ENCODE results near the gene ANG. TPM values are rescaled to one million over a fixed set of nuclear protein-coding genes. Genes with fewer than 3 reads are reported as not detected.

Gene ANG
- total RNA-seq, 1 experiment from 2014 or later = 3.2 TPM

GRCh38 chr14:20668969-20669368 lies 19.6 kb upstream of the ANG start:
- Mint-ChIP-seq H3K4me1 (peaks cover 0 to 4% of the 10 kb centered on the region in 2 experiments; a peak in 2 of 4 replicates), H3K27ac (no peak overlapping the region), H3K36me3 (ENCODE audit: insufficient read depth in 1 of 3, low read depth in 3 of 3) (no peaks in the 10 kb centered on the region), H3K9me3 (no peaks in the 10 kb centered on the region; a peak in 1 of 5 replicates), H3K27me3 (ENCODE audit: low read depth) (peaks cover 27% of the 10 kb centered on the region), H3K4me3 (no peak overlapping the region)
- no peak overlapping the region for H2BK20ac ChIP-seq (ENCODE audit: low read depth, low read length, poor library complexity, severe bottlenecking)
- H3K4me1 ChIP-seq (ENCODE audit: insufficient read depth, low read length) = no peaks in the 10 kb centered on the region
- peaks cover 3% of the 10 kb centered on the region for H4K20me1 ChIP-seq (ENCODE audit: control insufficient read depth, insufficient read depth, insufficient read length)
- H3K9me3 ChIP-seq (ENCODE audit: control insufficient read depth, low read depth, low read length) = no peaks in the 10 kb centered on the region
- H3K23ac ChIP-seq (ENCODE audit: insufficient read length, low read depth, low read length) = no peak overlapping the region
- TF ChIP-seq, protein P1, sequence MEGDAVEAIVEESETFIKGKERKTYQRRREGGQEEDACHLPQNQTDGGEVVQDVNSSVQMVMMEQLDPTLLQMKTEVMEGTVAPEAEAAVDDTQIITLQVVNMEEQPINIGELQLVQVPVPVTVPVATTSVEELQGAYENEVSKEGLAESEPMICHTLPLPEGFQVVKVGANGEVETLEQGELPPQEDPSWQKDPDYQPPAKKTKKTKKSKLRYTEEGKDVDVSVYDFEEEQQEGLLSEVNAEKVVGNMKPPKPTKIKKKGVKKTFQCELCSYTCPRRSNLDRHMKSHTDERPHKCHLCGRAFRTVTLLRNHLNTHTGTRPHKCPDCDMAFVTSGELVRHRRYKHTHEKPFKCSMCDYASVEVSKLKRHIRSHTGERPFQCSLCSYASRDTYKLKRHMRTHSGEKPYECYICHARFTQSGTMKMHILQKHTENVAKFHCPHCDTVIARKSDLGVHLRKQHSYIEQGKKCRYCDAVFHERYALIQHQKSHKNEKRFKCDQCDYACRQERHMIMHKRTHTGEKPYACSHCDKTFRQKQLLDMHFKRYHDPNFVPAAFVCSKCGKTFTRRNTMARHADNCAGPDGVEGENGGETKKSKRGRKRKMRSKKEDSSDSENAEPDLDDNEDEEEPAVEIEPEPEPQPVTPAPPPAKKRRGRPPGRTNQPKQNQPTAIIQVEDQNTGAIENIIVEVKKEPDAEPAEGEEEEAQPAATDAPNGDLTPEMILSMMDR (conservative IDR thresholded peaks at IDR 0.05) = no peak
- no CpG with 5 or more reads among the region's 2 CpGs for WGBS (ENCODE audit: extremely low coverage, insufficient read length, low lambda C conversion rate)
- H3K23me2 ChIP-seq (ENCODE audit: insufficient read length, low read depth, low read length, poor library complexity, severe bottlenecking) = no peaks in the 10 kb centered on the region
- H3K27ac ChIP-seq (ENCODE audit: insufficient read length, low read depth, low read length) = no peak overlapping the region
- no peak overlapping the region for H4K5ac ChIP-seq (ENCODE audit: insufficient read length, low read depth, low read length)
- no peaks in the 10 kb centered on the region for H3K27me3 ChIP-seq (ENCODE audit: insufficient read depth, low read length)
- no peak for DNase-seq
- no peak overlapping the region for H3K56ac ChIP-seq (ENCODE audit: insufficient read length, low read depth, low read length)
- no peak overlapping the region for H3T11ph ChIP-seq (ENCODE audit: low read length)
- H4K8ac ChIP-seq (replicated peaks; ENCODE audit: insufficient read length, low read depth, low read length) = no peak overlapping the region
- H2BK12ac ChIP-seq (ENCODE audit: insufficient read length, low read depth, low read length) = no peak overlapping the region
- H2AK5ac ChIP-seq (ENCODE audit: insufficient read length, low read length) = no peak overlapping the region
- H2AFZ ChIP-seq (ENCODE audit: low read length) = no peak overlapping the region
- H3K14ac ChIP-seq (ENCODE audit: insufficient read depth, low read length) = no peak overlapping the region
- H4K91ac ChIP-seq (ENCODE audit: insufficient read length, low read depth, low read length) = no peak overlapping the region
- H3K18ac ChIP-seq (ENCODE audit: insufficient read length, low read depth, low read length) = no peak overlapping the region
- no peak overlapping the region for H3K4me2 ChIP-seq (ENCODE audit: insufficient read depth, insufficient read length, low read length)
- no peak overlapping the region for H3K4ac ChIP-seq (ENCODE audit: low read depth, low read length)
- no peaks in the 10 kb centered on the region for H3K79me1 ChIP-seq (ENCODE audit: insufficient read depth, low read depth, low read length, poor library complexity, severe bottlenecking)
- H2BK5ac ChIP-seq (ENCODE audit: insufficient read length, low read length) = no peak overlapping the region
- H2BK120ac ChIP-seq (ENCODE audit: low read depth, low read length, poor library complexity, severe bottlenecking) = no peak overlapping the region
- no peak overlapping the region for H3K9ac ChIP-seq (ENCODE audit: extremely low read depth, insufficient read length, low read length)
- H2BK15ac ChIP-seq (ENCODE audit: low read depth, low read length) = no peak overlapping the region
- no peaks in the 10 kb centered on the region for H3K79me2 ChIP-seq (ENCODE audit: insufficient read depth, low read length)

All from H9 (cell line).